ENCODE data around the gene CACNG6.

Gene CACNG6

GRCh38 chr19:53965091-53965490, 26.3 kb upstream of the CACNG6 start:
- DNase-seq: peak; percentile 20
- in situ Hi-C loops (cut with MboI; ENCODE audit: low pct_unique_long_range_greater_than_20kb, low sequenced_read_pairs): no loop called here

- in situ Hi-C loops (cut with MboI; ENCODE audit: low pct_unique_long_range_greater_than_20kb, low sequenced_read_pairs): no loop called here
- DNase-seq: no peak
These were observed 24.5 kb upstream of the CACNG6 start for GRCh38 chr19:53966931-53967330.

- in situ Hi-C loops (cut with MboI; ENCODE audit: low pct_unique_long_range_greater_than_20kb, low sequenced_read_pairs): no loop called here
- DNase-seq: no peak
These were observed 22.1 kb upstream of the CACNG6 start for GRCh38 chr19:53969366-53969765.

GRCh38 chr19:53971673-53972072, 19.8 kb upstream of the CACNG6 start:
- in situ Hi-C loops (cut with MboI; ENCODE audit: low pct_unique_long_range_greater_than_20kb, low sequenced_read_pairs): no loop called here
- DNase-seq: peak; percentile 68

- in situ Hi-C loops (cut with MboI; ENCODE audit: low pct_unique_long_range_greater_than_20kb, low sequenced_read_pairs): no loop called here
- peak; percentile 76 for DNase-seq
These were observed 13.9 kb upstream of the CACNG6 start for GRCh38 chr19:53977429-53977990.

- DNase-seq: no peak
- in situ Hi-C loops (cut with MboI; ENCODE audit: low pct_unique_long_range_greater_than_20kb, low sequenced_read_pairs): no loop called here
These were observed 13.3 kb upstream of the CACNG6 start for GRCh38 chr19:53977991-53978731.

GRCh38 chr19:53978975-53979801, 12.2 kb upstream of the CACNG6 start:
- no peak for DNase-seq
- in situ Hi-C loops (cut with MboI; ENCODE audit: low pct_unique_long_range_greater_than_20kb, low sequenced_read_pairs): no loop called here

- in situ Hi-C loops (cut with MboI; ENCODE audit: low pct_unique_long_range_greater_than_20kb, low sequenced_read_pairs): no loop called here
- DNase-seq: no peak
These were observed 10.7 kb upstream of the CACNG6 start for GRCh38 chr19:53980539-53981375.

- no peak for DNase-seq
- in situ Hi-C loops (cut with MboI; ENCODE audit: low pct_unique_long_range_greater_than_20kb, low sequenced_read_pairs): no loop called here
These were observed 10.0 kb upstream of the CACNG6 start for GRCh38 chr19:53981376-53981951.

GRCh38 chr19:53982001-53982451, 9.4 kb upstream of the CACNG6 start:
- no peak for DNase-seq
- in situ Hi-C loops (cut with MboI; ENCODE audit: low pct_unique_long_range_greater_than_20kb, low sequenced_read_pairs): no loop called here

- in situ Hi-C loops (cut with MboI; ENCODE audit: low pct_unique_long_range_greater_than_20kb, low sequenced_read_pairs): no loop called here
- no peak for DNase-seq
These were observed 8.8 kb upstream of the CACNG6 start for GRCh38 chr19:53982611-53983010.

- in situ Hi-C loops (cut with MboI; ENCODE audit: low pct_unique_long_range_greater_than_20kb, low sequenced_read_pairs): no loop called here
- no peak for DNase-seq
These were observed 7.8 kb upstream of the CACNG6 start for GRCh38 chr19:53983457-53984289.

- no peak for DNase-seq
- in situ Hi-C loops (cut with MboI; ENCODE audit: low pct_unique_long_range_greater_than_20kb, low sequenced_read_pairs): no loop called here
These were observed 5.6 kb upstream of the CACNG6 start for GRCh38 chr19:53985863-53986262.

GRCh38 chr19:53988981-53989380, 2.5 kb upstream of the CACNG6 start:
- DNase-seq: no peak
- in situ Hi-C loops (cut with MboI; ENCODE audit: low pct_unique_long_range_greater_than_20kb, low sequenced_read_pairs): no loop called here

GRCh38 chr19:53989600-53990533, 1.6 kb upstream of the CACNG6 start:
- in situ Hi-C loops (cut with MboI; ENCODE audit: low pct_unique_long_range_greater_than_20kb, low sequenced_read_pairs): no loop called here
- no peak for DNase-seq

GRCh38 chr19:53992211-53992610, 774 bp downstream of the CACNG6 start:
- DNase-seq: no peak
- in situ Hi-C loops (cut with MboI; ENCODE audit: low pct_unique_long_range_greater_than_20kb, low sequenced_read_pairs): no loop called here

GRCh38 chr19:53992815-53993214, 1.4 kb downstream of the CACNG6 start:
- in situ Hi-C loops (cut with MboI; ENCODE audit: low pct_unique_long_range_greater_than_20kb, low sequenced_read_pairs): no loop called here
- DNase-seq: no peak

All from KBM-7 (cell line).